GM12864 (cell line): Measurements from ENCODE around the gene GPR15.

Experiments used
- DNase-seq: peaks from one replicate; pipeline ENCODE4 v3.0.0-alpha.2; 2011; ENCODE audit warnings: low read depth
- H3K4me3 ChIP-seq: 2 replicates; pipeline ENCODE4 v1.5.1; 2011; ENCODE audit warnings: mild to moderate bottlenecking, low read depth, low read length, control low read depth
- TF ChIP-seq, protein P1 (sequence below): IDR thresholded peaks from 2 replicates; pipeline ENCODE4 v1.5.1; 2011; ENCODE audit warnings: low read depth, mild to moderate bottlenecking, moderate library complexity, low read length, control low read depth, inconsistent platforms; ENCODE audit errors: missing control alignments

Gene GPR15

DNA sequence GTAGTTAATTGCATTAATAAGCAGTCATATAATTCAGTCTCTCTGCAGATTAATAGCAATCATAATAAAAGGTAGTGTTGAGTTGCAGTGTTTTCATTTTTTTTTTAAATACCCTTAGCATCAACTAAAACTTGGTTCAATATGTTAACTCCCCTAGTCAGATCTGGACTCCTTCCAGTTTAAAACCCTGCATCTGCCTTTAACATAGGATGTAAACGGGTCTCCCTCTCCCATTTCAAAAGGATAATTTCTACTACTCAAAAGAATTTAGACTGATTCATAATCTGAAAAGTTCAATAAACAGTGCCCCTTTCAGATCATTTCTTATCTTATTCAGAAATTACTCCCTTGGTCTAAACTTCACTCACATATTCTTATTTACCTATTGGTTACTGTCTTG, 50.3 kb downstream of the GPR15 start:
- DNase-seq: no peak
- H3K4me3 ChIP-seq: no peak overlapping the region
- TF ChIP-seq, protein P1, sequence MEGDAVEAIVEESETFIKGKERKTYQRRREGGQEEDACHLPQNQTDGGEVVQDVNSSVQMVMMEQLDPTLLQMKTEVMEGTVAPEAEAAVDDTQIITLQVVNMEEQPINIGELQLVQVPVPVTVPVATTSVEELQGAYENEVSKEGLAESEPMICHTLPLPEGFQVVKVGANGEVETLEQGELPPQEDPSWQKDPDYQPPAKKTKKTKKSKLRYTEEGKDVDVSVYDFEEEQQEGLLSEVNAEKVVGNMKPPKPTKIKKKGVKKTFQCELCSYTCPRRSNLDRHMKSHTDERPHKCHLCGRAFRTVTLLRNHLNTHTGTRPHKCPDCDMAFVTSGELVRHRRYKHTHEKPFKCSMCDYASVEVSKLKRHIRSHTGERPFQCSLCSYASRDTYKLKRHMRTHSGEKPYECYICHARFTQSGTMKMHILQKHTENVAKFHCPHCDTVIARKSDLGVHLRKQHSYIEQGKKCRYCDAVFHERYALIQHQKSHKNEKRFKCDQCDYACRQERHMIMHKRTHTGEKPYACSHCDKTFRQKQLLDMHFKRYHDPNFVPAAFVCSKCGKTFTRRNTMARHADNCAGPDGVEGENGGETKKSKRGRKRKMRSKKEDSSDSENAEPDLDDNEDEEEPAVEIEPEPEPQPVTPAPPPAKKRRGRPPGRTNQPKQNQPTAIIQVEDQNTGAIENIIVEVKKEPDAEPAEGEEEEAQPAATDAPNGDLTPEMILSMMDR: no peak

DNA sequence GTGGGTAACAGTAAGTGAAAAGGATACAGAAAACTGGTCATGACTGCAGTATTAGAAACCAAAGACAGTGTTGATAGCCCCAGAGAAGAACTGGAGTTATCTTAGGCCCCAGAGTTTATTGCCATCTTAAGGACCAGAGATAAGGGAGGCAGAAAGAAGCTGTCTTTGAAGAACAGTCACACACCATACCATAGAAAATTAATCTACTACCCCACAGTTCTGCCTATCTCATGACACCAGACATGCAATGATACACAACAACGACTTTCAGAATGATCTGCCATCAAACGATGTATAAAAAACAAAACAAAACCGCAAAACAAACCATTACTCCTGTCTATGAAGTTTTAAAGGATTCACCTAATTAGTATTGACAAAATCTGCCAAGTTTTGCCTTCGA, 52.0 kb downstream of the GPR15 start:
- no peak for DNase-seq
- H3K4me3 ChIP-seq: no peak overlapping the region
- TF ChIP-seq, protein P1: no peak
